NCI-H2196 treated with DMSO at 0.1 percent for 48 hours (cell line): ENCODE results near the gene PDIA2.
"Not testable (repeated sequence)": the region's sequence is repeated elsewhere in the genome, so short reads cannot be mapped to it uniquely, and the experiment has no call there.

Experiments
- DNase-seq: peaks from one replicate; lab custom pipeline; 2025; ENCODE audit not compliant: unreplicated experiment; lab: John Stamatoyannopoulos, UW

Gene PDIA2, protein sequence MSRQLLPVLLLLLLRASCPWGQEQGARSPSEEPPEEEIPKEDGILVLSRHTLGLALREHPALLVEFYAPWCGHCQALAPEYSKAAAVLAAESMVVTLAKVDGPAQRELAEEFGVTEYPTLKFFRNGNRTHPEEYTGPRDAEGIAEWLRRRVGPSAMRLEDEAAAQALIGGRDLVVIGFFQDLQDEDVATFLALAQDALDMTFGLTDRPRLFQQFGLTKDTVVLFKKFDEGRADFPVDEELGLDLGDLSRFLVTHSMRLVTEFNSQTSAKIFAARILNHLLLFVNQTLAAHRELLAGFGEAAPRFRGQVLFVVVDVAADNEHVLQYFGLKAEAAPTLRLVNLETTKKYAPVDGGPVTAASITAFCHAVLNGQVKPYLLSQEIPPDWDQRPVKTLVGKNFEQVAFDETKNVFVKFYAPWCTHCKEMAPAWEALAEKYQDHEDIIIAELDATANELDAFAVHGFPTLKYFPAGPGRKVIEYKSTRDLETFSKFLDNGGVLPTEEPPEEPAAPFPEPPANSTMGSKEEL

DNA sequence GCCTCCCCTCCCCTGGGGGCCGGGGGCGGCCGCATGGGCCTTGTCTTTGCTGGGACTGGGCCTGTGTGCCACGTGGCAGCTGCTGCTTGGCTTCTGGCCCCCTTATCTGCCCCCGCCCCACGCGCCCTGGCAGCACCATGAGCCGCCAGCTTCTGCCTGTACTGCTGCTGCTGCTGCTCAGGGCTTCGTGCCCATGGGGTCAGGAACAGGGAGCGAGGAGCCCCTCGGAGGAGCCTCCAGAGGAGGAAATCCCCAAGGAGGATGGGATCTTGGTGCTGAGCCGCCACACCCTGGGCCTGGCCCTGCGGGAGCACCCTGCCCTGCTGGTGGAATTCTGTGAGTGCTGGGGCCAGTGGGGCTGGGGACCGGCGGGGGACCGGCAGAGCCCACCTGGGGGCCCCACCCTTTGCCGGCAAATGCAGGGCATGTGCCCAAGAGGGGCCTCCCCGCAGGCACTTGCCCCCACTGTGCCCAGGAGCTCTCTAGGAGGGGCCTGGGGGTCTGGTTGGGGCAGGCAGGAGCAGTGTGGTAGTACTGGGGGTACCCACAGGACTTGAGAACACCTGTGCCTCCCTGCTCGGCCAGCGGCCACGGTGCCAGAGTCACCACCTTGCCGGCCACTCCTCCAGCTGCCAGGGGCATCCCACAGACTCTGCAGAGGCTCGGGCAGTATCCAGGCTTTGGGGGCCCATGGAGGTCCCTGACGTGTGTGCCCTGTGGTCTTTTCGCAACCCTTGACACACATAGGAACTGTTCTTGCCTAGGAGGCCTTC is at the start of gene PDIA2:
Gene PDIA2 (plus strand): TSS at position 132 of the 773 bp plus-strand sequence. CDS start 6 bp downstream, at position 138.
- DNase-seq, result no peak

DNA sequence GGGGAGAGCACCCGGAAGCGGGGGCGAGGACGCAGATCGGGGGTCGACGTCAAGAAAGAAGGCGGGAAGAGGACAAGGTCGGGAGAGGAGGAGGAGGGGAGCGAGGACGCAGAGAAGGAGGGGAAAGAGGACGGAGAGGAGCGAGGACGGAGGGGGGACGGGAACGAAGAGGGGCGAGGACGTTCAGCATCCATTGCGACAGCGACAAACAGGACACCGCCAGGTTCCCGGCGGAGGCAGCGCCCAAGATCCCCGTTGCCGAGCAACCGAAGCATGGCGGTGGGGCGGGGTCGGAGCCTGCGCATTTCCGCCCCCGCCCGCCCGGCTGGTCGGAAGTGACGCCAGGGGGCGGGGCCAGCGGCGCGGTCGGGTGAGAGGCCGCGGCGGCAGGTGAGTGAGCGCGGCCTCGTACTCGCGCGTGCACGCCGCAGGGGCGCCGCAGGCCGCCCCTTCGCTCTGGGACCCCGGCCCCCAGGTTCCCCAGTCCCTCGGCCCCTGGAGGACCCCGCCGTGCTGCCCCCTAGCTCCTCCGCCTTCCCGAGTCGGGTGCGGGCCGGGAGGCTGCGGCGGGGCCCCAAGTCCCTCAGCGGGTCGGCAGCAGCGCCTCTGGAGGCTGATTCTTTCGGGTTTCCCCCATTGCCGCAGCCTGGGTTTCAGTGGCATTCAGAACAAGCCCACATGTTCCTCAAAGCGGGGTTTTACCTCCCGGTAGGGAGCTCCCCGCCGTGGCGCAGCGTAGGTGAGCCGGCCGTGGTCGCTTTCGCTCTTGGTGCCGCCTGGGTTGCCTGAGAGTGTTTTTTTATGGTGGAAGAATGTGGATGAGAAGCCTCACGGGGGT is 48.3 kb upstream of the PDIA2 start, which contains the start of gene FAM234A:
Gene FAM234A (plus strand): TSS at position 354 of the 838 bp plus-strand sequence. CDS start 19,593 bp downstream, outside the sequence.
- DNase-seq, result peak; percentile 88

GRCh38 chr16:239948-240277 is 43.1 kb upstream of the PDIA2 start:
- DNase-seq, result no peak

DNA sequence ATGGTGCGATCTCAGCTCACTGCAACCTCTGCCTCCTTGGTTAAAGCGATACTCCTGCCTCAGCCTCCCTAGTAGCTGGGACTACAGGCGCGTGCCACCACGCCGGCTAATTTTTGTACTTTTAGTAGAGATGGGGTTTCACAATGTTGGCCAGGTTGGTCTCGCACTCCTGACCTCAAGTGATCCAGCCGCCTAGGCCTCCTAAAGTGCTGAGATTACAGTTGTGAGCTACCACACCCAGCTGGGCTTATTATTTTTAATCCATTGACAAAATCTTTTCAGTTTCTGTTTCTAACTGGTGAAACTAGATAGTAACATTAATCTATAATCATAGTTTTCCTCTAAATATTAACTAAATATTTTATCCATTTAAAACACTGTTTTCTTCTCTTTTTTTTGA is 42.4 kb upstream of the PDIA2 start:
- DNase-seq, result no peak

- DNase-seq, result no peak
Observed at GRCh38 chr16:242281-242680, 40.7 kb upstream of the PDIA2 start.

DNA sequence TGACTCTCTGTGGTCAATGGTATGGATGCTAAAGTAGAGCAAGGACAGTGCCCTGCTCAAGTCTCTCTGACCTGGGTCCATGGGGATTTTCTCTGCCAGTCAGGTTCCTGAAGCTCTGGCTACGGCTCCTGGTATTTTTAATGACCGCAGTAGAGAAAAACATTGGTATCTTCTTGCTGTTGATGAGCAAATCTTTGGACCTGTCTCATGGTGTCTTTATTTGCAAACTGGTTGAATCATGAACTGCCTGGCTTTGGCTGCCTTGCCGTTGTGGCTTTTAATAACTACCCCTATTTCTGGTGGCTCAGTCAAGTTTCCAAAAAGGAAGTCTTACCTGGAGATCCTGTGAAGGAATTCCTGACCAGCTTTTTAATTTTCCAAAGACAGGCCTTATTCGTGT is 39.6 kb upstream of the PDIA2 start:
- DNase-seq, result no peak

- no peak for DNase-seq
Observed at GRCh38 chr16:245105-245504, 37.9 kb upstream of the PDIA2 start.

DNA sequence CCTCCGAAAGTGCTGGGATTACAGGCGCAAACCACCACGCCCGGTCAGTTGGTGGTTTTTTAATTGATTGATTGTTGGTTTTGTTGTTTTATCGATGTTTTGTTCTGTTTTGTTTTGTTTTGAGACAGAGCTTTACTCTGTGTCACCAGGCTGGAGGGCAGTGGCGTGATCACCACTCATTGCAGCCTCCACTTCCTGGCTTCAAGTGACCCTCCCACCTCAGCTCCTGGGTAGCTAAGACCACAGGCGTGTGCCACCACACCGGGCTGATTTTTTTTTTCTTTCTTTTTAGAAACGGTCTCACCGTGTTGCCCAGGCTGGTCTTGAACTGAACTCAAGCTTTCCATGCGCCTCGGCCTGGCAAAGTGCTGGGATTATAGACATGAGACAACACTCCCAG is 35.9 kb upstream of the PDIA2 start:
- no peak for DNase-seq

DNA sequence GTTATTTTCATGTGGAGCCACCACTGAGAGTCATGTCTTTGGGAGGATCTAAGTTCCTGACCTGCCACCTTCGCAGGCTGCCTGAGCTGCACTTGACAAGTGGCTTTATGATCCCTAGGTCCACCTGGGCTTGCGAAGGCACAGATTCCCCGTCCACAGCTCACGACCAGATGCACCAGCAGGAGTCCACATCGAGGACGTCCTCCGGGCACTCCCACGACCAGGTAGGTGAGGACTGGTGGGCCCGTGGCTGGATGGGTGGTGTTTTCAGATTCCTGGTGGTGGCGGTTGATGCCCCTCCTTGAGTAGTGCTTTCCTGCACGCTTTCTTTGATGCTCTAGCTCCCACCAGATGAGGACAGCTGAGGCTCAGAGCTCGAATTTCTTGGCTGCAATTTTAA is 33.5 kb upstream of the PDIA2 start:
- no peak for DNase-seq

GRCh38 chr16:252366-253337 is 30.3 kb upstream of the PDIA2 start:
- DNase-seq, result no peak

DNA sequence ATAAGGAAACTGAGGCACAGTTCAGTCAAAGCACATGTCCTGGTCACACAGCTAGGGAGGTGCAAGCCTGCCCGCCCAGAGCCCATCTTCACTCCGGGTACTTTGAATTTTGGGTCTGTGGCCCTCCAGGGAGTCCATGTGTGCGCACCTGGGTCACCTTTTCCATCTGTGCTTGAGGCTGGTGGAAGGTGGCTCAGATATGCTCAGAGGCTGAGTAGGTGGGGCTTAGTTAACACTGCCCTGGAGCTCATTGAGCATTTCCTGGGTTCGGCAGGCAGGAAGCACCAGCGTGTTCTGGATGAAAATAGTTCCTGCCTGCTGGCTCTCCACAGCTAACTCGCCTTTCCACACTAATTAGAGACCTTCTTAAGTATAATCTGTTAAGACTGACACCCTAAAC is 29.1 kb upstream of the PDIA2 start:
- DNase-seq, result no peak

- no peak for DNase-seq
Observed at GRCh38 chr16:254461-254860, 28.5 kb upstream of the PDIA2 start.

DNA sequence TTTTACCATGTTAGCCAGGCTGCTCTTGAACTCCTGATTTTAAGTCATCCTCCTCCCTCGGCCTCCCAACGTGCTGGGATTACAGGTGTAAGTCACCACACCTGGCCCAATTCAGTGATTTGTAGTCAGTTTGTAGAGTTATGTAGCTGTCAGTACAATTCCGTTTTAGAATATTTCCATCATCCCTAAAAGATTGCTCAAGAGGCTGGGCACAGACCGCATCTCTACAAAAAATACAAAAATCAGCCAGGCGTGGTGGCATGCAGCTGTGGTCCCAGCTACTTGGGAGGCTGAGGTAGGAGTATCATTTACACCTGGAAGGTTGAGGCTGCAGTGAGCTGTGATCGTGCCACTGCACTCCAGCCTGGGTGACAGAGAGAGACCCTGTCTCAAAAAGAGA is 27.8 kb upstream of the PDIA2 start:
- no peak for DNase-seq

GRCh38 chr16:258091-258490 is 24.9 kb upstream of the PDIA2 start:
- DNase-seq, result not testable (repeated sequence)

GRCh38 chr16:259226-259625 is 23.7 kb upstream of the PDIA2 start:
- no peak for DNase-seq

- DNase-seq, result no peak
Observed at GRCh38 chr16:259814-260253, 23.1 kb upstream of the PDIA2 start.

DNA sequence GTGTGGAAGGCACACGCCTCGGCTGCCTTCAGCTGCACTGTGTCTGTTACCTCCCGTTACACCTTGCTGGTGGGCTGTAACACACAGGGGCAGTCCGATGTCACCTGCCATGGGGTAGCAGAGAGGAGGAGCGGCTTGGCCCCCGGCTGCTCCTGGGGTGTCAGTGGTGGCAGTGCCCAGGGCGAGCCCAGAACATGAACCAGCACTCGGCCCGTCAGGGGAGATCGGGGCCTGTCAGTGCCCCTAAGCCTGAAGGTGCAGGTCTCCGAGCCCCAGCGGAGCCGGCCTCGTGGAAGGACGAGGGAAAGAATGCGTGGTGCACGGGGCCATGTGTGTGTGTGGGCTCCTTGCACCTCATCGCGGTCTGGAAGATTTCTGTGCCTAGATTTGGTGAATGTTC is 22.6 kb upstream of the PDIA2 start:
- DNase-seq, result no peak

DNA sequence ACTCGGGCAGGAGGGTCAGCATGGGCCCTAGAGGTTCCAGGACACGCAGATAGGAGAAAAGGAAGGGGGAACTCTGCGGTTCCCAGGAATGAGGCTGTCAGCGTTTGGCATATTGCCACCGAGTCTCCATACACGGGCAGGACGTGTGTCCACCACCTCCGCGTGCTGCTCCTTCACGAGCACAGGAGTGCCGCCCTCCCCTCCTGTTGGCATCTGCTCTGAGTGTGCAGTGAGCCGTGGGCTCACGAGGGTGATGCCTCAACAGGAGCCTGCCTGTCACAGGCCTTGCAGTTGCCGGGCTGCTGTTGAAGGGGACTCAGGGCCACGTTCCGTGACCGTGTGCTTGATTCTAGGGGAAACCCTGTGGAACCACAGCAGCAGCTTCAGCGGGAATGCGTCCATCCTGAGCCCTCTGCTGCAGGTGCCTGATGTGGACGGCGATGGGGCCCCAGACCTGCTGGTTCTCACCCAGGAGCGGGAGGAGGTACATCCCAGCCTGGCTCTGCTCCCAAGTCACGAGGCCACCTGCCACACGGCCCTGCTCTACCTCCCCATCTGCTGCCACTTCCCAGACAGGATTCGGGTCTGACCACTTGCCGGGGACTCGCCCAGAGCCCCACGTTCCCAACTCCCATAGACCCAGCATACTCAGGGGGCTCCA is 21.8 kb upstream of the PDIA2 start:
- no peak for DNase-seq

GRCh38 chr16:262121-262745 is 20.7 kb upstream of the PDIA2 start:
- DNase-seq, result no peak
